Measurements from ENCODE around the gene CEP164.
"Not testable (repeated sequence)": the region's sequence is repeated elsewhere in the genome, so short reads cannot be mapped to it uniquely, and the experiment has no call there.

Gene CEP164

DNA sequence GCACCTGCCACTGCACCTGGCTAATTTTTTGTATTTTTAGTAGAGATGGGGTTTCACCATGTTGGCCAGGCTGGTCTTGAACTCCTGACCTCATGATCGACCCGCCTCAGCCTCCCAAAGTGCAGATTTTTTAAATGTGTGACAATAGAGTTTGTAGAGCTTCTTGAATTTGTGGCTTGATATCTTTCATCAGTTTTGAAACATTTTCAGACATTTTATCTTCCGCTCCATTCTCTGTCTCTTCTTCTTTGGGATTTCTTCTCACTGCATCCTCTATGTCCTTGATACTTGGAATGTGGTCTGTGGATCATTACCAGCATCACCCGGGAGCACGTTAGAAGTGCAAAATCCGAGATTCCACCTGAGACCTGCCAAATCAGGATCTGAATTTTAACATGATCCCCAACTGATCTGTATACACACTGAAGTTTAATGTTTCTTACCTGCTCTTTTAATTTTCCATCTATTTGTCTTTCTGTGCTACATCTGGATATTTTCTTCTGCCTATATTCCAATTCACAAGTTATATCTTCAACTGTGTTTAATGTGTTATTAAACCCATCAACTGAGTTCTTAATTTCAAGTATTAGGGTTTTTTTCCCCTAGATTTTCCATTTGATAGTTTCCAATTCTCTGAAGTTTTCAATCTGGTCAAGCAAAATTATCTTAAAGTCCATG, 126.4 kb downstream of the CEP164 start:
- H3K27ac ChIP-seq (ENCODE audit: low read length) = no peak overlapping the region
- H3K36me3 ChIP-seq (ENCODE audit: control insufficient read depth in 2 of 2, insufficient read depth in 2 of 2, low read length in 2 of 2) = peaks cover 0 to 3% of the 10 kb centered on the region in 2 donors
- H3K9ac ChIP-seq (ENCODE audit: low read length in 2 of 2) = no peak overlapping the region
- no peaks in the 10 kb centered on the region for H3K4me1 ChIP-seq (ENCODE audit: control insufficient read depth, insufficient read depth, low read length)
- no peak overlapping the region for H3K4me3 ChIP-seq (ENCODE audit: low read length in 2 of 2)
- H3K9me3 ChIP-seq (ENCODE audit: control insufficient read depth in 2 of 2, low read length in 2 of 2) = peaks cover 8 to 10% of the 10 kb centered on the region in 2 donors
- H3K27me3 ChIP-seq (ENCODE audit: control insufficient read depth in 1 of 2, insufficient read depth in 2 of 2, low read length in 2 of 2) = no peaks in the 10 kb centered on the region

DNA sequence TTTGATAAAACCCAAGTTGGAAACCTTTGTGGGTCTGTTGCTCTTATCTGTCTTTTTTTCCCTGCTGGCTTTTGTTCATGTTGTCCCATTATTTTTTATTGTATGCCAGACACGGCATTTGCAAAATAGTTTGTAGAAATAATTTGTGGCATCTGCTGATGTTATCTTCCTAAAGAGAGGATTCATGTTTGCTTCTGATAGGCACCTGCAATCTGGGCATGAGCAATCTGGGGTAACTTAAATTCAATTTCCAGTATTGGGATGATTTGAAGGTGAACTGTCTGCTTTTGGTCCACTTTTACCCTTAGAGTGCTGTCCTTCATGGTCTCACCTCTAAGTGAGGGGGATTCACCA, 126.9 kb downstream of the CEP164 start:
- peaks cover 0 to 3% of the 10 kb centered on the region in 2 donors for H3K36me3 ChIP-seq (ENCODE audit: control insufficient read depth in 2 of 2, insufficient read depth in 2 of 2, low read length in 2 of 2)
- peaks cover 8 to 10% of the 10 kb centered on the region in 2 donors for H3K9me3 ChIP-seq (ENCODE audit: control insufficient read depth in 2 of 2, low read length in 2 of 2)
- H3K4me3 ChIP-seq (ENCODE audit: low read length in 2 of 2) = no peak overlapping the region
- H3K9ac ChIP-seq (ENCODE audit: low read length in 2 of 2) = no peak overlapping the region
- H3K4me1 ChIP-seq (ENCODE audit: control insufficient read depth, insufficient read depth, low read length) = no peaks in the 10 kb centered on the region
- H3K27ac ChIP-seq (ENCODE audit: low read length) = no peak overlapping the region
- no peaks in the 10 kb centered on the region for H3K27me3 ChIP-seq (ENCODE audit: control insufficient read depth in 1 of 2, insufficient read depth in 2 of 2, low read length in 2 of 2)

DNA sequence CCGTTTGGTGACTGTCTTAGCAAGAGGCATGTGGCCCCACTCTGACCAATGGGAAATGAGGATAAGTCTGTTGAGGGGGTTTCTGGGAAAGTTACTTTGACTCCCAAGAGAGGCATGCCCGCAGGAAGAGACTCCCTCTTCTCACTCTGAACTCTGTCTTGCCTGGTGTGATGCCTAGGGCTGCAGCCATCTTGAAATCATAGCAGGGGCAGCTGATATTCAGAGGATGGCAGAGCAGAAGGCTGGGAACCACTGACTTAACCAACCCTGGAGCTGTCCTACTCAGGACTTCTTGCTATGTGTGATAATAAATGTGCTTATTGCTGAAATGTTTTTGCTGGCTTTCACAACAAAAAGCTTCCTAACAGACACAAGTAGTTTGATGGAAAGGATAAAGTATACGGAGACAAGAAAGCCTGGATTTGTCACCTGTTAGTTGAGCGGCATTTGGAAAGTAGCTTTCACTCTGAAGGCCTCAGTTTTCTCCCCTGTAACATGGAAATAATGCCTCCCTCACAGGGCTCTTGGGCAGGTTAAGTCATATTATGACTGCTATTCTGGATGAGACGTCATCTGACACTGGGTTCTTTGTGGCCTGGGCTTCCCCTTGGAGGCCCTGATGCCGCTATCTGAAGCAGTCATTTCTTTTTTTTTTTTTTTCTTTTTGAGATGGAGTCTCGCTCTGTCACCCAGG, 128.5 kb downstream of the CEP164 start:
- Histone ChIP-seq H3K27ac (ENCODE audit: low read length) (no peak overlapping the region), H3K27me3 (ENCODE audit: control insufficient read depth in 1 of 2, insufficient read depth in 2 of 2, low read length in 2 of 2) (no peaks in the 10 kb centered on the region)

DNA sequence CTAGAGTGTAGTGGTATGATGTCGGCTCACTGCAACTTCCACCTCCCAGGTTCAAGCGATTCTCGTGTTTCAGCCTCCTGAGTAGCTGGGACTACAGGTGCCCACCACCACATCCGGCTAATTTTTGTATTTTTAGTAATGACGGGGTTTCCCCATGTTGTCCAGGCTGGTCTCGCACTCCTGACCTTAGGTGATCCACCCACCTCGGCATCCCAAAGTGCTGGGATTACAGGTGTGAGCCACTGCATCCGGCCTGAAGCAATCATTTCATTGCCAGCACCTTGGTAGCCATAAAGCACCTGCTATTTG, 129.0 kb downstream of the CEP164 start:
- not testable (repeated sequence) for H3K27ac ChIP-seq (ENCODE audit: low read length); H3K4me1 ChIP-seq (ENCODE audit: control insufficient read depth, insufficient read depth, low read length); H3K36me3 ChIP-seq (ENCODE audit: control insufficient read depth in 2 of 2, insufficient read depth in 2 of 2, low read length in 2 of 2); H3K4me3 ChIP-seq (ENCODE audit: low read length in 2 of 2); H3K9ac ChIP-seq (ENCODE audit: low read length in 2 of 2); H3K27me3 ChIP-seq (ENCODE audit: control insufficient read depth in 1 of 2, insufficient read depth in 2 of 2, low read length in 2 of 2)
- H3K9me3 ChIP-seq (ENCODE audit: control insufficient read depth in 2 of 2, low read length in 2 of 2) = peaks cover 8 to 10% of the 10 kb centered on the region in 2 donors

More for the DNA sequence above, 128.5 kb downstream of the CEP164 start:
- Histone ChIP-seq H3K4me1 (ENCODE audit: control insufficient read depth, insufficient read depth, low read length) (no peaks in the 10 kb centered on the region), H3K36me3 (ENCODE audit: control insufficient read depth in 2 of 2, insufficient read depth in 2 of 2, low read length in 2 of 2) (peaks cover 0 to 3% of the 10 kb centered on the region in 2 donors), H3K9ac (ENCODE audit: low read length in 2 of 2) (no peak overlapping the region), H3K4me3 (ENCODE audit: low read length in 2 of 2) (no peak overlapping the region), H3K9me3 (ENCODE audit: control insufficient read depth in 2 of 2, low read length in 2 of 2) (peaks cover 8 to 10% of the 10 kb centered on the region in 2 donors)

DNA sequence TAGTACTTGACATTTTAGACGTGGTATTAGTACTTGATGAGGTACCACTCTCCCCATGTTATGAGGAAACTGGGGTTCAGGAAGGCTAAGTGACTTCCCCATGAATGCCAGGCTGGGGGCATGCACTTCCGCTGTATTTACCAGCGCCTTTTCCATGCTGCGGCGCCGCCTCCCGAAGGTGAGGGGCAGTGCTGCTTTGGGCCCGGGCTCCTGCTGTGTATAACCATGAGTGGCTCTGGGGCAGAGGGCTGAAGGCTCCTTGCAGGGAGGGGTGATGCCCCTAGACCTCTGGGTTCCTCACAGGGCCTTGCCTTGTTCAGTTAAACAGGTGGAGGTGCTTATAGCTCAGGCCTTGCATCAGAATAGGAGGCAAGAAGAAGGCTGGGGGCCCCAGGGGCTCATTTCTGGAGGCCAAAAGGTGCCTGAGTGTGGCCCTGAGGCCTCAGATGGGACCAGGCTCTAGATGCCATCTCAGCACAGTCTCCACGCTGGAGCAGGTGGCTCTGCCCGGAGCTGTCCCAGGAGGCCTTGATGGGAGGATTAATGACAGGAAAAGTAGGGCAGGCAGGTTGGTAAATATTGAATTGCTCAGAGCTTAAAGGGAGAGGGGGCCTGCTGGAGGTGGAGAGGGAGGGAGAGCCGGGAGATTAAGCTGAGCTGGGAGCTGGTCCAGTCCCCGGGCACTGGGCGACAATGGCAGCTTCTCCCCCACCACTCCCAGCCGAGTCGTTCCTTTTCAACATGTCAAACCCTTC, 129.6 kb downstream of the CEP164 start:
- no peak overlapping the region for H3K27ac ChIP-seq (ENCODE audit: low read length)
- no peaks in the 10 kb centered on the region for H3K27me3 ChIP-seq (ENCODE audit: control insufficient read depth in 1 of 2, insufficient read depth in 2 of 2, low read length in 2 of 2)

DNA sequence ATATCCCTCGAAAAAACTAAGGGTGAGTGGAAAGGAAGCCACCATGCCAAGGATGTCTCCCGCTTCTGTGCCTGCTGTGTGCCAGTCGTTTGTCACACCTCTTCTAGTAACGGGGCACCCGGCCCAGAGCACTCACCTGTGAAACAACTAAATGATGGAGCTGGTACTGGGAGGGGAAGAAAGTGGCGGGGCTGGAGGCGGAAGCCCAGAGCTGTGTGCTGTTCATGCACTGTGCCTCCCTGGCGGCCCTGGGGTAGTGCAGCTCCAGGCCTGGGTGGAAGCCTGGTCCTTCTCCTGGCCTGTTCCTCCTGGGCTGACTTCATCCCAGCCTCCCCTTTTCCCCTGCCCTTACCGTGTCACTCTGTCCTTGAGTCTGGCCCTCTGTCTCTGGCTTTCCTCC, 130.2 kb downstream of the CEP164 start:
- Histone ChIP-seq H3K27ac (ENCODE audit: low read length) (no peak overlapping the region), H3K36me3 (ENCODE audit: control insufficient read depth in 2 of 2, insufficient read depth in 2 of 2, low read length in 2 of 2) (peaks cover 0 to 3% of the 10 kb centered on the region in 2 donors), H3K27me3 (ENCODE audit: control insufficient read depth in 1 of 2, insufficient read depth in 2 of 2, low read length in 2 of 2) (no peaks in the 10 kb centered on the region), H3K4me1 (ENCODE audit: control insufficient read depth, insufficient read depth, low read length) (no peaks in the 10 kb centered on the region), H3K4me3 (ENCODE audit: low read length in 2 of 2) (no peak overlapping the region), H3K9me3 (ENCODE audit: control insufficient read depth in 2 of 2, low read length in 2 of 2) (peaks cover 8 to 10% of the 10 kb centered on the region in 2 donors), H3K9ac (ENCODE audit: low read length in 2 of 2) (no peak overlapping the region)

More for the DNA sequence above, 129.6 kb downstream of the CEP164 start:
- Histone ChIP-seq H3K9ac (ENCODE audit: low read length in 2 of 2) (no peak overlapping the region), H3K4me1 (ENCODE audit: control insufficient read depth, insufficient read depth, low read length) (no peaks in the 10 kb centered on the region), H3K9me3 (ENCODE audit: control insufficient read depth in 2 of 2, low read length in 2 of 2) (peaks cover 8 to 10% of the 10 kb centered on the region in 2 donors), H3K4me3 (ENCODE audit: low read length in 2 of 2) (no peak overlapping the region), H3K36me3 (ENCODE audit: control insufficient read depth in 2 of 2, insufficient read depth in 2 of 2, low read length in 2 of 2) (peaks cover 0 to 3% of the 10 kb centered on the region in 2 donors)

DNA sequence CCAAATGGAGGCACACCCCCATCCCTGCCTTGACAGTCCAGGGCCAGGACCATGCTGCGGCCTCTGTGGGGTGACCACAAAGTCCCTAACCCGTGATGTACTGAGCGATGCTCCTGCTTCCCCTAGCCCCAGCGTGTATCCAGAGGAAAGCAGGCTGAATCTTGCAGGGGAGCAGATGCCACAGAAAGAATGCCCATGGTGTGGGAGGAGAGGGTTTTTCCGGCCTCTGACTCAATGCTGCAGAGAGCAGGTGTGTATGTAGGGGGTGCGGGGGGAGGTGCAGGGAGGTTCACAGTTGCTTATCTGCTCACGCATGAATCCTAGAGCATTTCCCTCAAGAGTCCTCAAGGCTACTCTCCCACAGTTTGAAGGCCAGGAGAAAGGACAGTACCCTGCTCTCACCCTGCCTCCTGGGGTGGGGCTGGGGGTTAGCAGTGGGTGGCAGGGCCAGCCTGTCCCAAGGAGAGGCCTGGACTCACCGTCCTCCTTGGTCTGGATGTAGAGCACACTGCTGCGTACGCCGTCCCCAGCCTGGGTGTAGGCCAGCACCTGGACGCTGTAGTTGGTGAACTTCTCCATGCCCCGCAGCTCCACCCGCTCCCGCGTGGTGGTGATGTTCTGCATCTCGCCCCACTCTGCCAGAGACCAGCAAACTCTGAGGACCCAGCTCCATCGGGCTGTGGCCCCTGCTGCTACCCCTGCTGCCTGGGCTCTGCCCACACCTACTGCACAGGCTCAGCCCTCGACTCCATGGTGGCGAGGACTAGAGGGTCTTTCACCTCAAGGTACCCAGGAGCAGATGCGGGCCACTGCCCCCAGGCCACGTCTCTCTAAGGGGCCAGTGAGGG, 130.8 kb downstream of the CEP164 start:
- Histone ChIP-seq H3K4me1 (ENCODE audit: control insufficient read depth, insufficient read depth, low read length) (no peaks in the 10 kb centered on the region), H3K27me3 (ENCODE audit: control insufficient read depth in 1 of 2, insufficient read depth in 2 of 2, low read length in 2 of 2) (no peaks in the 10 kb centered on the region), H3K27ac (ENCODE audit: low read length) (no peak overlapping the region), H3K9ac (ENCODE audit: low read length in 2 of 2) (no peak overlapping the region), H3K9me3 (ENCODE audit: control insufficient read depth in 2 of 2, low read length in 2 of 2) (peaks cover 8 to 10% of the 10 kb centered on the region in 2 donors), H3K36me3 (ENCODE audit: control insufficient read depth in 2 of 2, insufficient read depth in 2 of 2, low read length in 2 of 2) (peaks cover 0 to 3% of the 10 kb centered on the region in 2 donors), H3K4me3 (ENCODE audit: low read length in 2 of 2) (no peak overlapping the region)

DNA sequence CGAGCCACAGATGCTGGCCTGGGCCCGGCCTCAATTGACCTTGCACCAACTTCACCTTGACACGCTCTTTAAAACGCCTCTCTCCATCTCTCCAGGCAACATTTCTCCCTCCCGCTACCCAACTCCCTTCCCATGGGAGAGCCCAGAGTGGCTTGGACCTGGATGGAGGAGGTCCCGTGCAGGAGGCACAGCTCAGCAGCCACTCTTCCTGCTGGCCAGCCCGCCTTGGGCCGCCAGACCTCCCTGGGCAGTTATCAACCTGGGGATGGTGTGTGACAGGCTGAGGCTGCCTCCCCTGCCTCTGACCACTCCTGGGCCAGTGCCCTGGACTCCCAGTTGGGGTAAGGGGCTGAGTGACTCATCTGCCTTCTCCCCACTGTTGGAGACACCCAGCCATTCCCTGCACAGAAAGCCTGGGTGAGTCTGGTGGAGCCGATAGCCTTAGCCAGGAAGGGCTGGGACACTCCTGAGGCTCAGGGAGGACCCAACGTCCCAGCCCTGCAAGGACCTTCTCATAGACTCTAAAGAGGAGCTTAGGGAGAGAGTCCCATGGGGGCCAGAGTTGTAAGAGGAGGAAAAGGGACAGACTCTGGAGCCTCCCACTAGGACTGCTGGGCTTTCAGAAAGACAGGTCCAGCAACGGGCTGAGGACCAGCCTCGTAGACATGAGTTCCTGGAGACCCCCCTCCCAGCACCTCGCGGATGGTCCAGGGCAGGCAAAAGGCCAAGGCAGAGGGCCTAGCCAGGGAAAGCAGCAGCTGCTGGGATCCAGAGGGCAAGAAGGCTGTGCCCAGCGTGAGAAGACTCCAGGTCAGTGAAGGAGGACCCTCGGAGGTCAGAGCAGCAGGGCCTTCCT, 131.7 kb downstream of the CEP164 start:
- no peak overlapping the region for H3K9ac ChIP-seq (ENCODE audit: low read length in 2 of 2)
- H3K36me3 ChIP-seq (ENCODE audit: control insufficient read depth in 2 of 2, insufficient read depth in 2 of 2, low read length in 2 of 2) = peaks cover 0 to 3% of the 10 kb centered on the region in 2 donors
- H3K9me3 ChIP-seq (ENCODE audit: control insufficient read depth in 2 of 2, low read length in 2 of 2) = peaks cover 4 to 7% of the 10 kb centered on the region in 2 donors
- no peaks in the 10 kb centered on the region for H3K27me3 ChIP-seq (ENCODE audit: control insufficient read depth in 1 of 2, insufficient read depth in 2 of 2, low read length in 2 of 2)
- H3K27ac ChIP-seq (ENCODE audit: low read length) = no peak overlapping the region
- H3K4me3 ChIP-seq (ENCODE audit: low read length in 2 of 2) = no peak overlapping the region
- no peaks in the 10 kb centered on the region for H3K4me1 ChIP-seq (ENCODE audit: control insufficient read depth, insufficient read depth, low read length)

DNA sequence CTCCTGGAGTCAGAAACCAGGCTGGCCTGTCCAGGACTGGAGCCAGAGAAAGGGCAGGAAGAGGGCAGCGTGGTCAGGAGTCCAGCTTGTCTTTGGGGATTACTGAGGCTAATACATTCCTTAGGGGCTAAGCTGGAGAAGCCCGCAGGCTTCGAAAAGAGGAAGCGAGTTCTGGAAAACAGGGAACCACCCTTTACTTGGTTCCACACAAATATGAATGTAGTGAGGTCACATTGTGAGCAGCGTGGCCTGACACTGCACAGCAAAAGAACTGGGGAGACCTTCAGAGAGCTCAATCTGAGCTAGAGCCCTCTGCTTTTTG, 132.3 kb downstream of the CEP164 start:
- Histone ChIP-seq H3K9me3 (ENCODE audit: control insufficient read depth in 2 of 2, low read length in 2 of 2) (peaks cover 3 to 4% of the 10 kb centered on the region in 2 donors), H3K36me3 (ENCODE audit: control insufficient read depth in 2 of 2, insufficient read depth in 2 of 2, low read length in 2 of 2) (peaks cover 0 to 2% of the 10 kb centered on the region in 2 donors), H3K9ac (ENCODE audit: low read length in 2 of 2) (no peak overlapping the region), H3K4me1 (ENCODE audit: control insufficient read depth, insufficient read depth, low read length) (no peaks in the 10 kb centered on the region), H3K27me3 (ENCODE audit: control insufficient read depth in 1 of 2, insufficient read depth in 2 of 2, low read length in 2 of 2) (no peaks in the 10 kb centered on the region), H3K4me3 (ENCODE audit: low read length in 2 of 2) (no peak overlapping the region), H3K27ac (ENCODE audit: low read length) (no peak overlapping the region)
